Epithelial cell of proximal tubule (primary cell): ENCODE results near the gene NUP50. TPM values are rescaled to one million over a fixed set of nuclear protein-coding genes. Genes with fewer than 3 reads are reported as not detected.

Experiments
- DNase-seq: peaks from one replicate; pipeline ENCODE4 v3.0.0-alpha.2; 2011; ENCODE audit warnings: low read depth
- H3K4me3 ChIP-seq: 2 replicates; pipeline ENCODE4 v1.5.1; 2011; ENCODE audit warnings: low read depth, mild to moderate bottlenecking, low read length
- total RNA-seq: library from RNA; depleted of rRNA; stranded (reverse); fragments of >200 nt; gene quantifications from 2 replicates; pipeline ENCODE4 v1.2.3, GENCODE V29; 2015
- TF ChIP-seq, protein P1 (sequence below): conservative IDR thresholded peaks from 2 replicates; pipeline ENCODE4 v1.5.1; 2012; ENCODE audit warnings: low read depth, mild to moderate bottlenecking, low read length

The NUP50 gene
- total RNA-seq, 1 donor from 2014 or later = 60.8 TPM

DNA sequence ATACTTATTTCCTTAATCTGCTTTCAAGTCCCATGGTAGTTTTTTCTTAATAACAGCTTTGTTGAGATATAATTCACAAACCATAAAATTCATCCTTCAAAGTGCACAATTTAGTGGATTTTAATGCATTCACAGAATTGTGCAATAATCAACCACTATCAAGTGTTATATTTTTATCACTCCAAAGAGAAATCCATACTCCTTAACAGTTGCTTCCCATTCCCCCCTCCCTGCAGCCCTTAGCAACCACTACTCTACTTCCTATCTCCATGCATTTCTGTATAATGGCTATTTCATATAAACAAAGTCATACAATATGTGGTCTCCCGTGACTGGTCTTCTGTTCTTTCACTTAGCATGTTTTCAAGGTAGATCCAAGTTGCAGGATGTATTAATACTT, 18.8 kb upstream of the NUP50 start:
- TF ChIP-seq, protein P1, sequence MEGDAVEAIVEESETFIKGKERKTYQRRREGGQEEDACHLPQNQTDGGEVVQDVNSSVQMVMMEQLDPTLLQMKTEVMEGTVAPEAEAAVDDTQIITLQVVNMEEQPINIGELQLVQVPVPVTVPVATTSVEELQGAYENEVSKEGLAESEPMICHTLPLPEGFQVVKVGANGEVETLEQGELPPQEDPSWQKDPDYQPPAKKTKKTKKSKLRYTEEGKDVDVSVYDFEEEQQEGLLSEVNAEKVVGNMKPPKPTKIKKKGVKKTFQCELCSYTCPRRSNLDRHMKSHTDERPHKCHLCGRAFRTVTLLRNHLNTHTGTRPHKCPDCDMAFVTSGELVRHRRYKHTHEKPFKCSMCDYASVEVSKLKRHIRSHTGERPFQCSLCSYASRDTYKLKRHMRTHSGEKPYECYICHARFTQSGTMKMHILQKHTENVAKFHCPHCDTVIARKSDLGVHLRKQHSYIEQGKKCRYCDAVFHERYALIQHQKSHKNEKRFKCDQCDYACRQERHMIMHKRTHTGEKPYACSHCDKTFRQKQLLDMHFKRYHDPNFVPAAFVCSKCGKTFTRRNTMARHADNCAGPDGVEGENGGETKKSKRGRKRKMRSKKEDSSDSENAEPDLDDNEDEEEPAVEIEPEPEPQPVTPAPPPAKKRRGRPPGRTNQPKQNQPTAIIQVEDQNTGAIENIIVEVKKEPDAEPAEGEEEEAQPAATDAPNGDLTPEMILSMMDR = no peak
- no peak overlapping the region for H3K4me3 ChIP-seq
- no peak for DNase-seq

GRCh38 chr22:45149671-45150070, 14.1 kb upstream of the NUP50 start:
- no peak overlapping the region for H3K4me3 ChIP-seq
- TF ChIP-seq, protein P1 = no peak
- DNase-seq = no peak

GRCh38 chr22:45150139-45150538, 13.6 kb upstream of the NUP50 start:
- TF ChIP-seq, protein P1 = no peak
- H3K4me3 ChIP-seq = no peak overlapping the region
- DNase-seq = no peak

DNA sequence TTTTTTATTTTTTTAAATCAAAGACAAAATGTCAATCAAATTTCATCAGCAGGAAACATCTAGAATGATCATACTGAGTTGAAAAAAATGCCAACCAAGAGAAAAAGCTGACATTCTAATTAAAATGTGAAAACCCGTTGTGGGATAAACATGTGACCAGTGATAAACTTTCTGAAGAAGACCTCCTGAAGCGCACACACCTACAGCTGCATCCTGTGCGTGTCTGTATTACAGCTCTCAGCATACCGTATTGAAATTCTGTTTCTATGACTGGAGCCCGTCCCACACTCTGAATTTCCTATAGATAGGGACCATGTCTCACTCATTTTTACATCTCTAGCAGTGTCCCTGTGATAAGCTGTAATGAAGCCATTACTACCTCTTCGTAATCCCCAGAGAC, 12.2 kb upstream of the NUP50 start:
- TF ChIP-seq, protein P1 = no peak
- no peak overlapping the region for H3K4me3 ChIP-seq
- DNase-seq = no peak

DNA sequence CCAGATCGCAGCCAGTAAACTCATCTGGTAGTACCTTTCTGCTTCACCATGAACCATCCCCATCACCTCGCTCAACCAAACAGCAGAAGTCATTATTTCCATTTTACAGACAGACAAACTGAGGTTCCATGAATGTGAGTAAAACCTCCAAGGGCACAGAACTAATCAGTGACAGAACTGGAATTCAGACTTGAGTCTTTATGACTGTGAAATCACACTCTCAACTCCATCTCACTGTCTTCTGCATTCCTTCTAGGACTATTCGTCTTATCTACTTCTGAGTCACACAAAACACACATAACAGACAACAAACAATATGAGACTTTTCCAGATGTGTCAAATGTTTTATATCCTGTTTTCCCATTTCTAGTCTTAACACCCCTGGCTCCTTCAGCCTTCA, 9.3 kb upstream of the NUP50 start:
- H3K4me3 ChIP-seq = no peak overlapping the region
- DNase-seq = no peak
- TF ChIP-seq, protein P1 = no peak

DNA sequence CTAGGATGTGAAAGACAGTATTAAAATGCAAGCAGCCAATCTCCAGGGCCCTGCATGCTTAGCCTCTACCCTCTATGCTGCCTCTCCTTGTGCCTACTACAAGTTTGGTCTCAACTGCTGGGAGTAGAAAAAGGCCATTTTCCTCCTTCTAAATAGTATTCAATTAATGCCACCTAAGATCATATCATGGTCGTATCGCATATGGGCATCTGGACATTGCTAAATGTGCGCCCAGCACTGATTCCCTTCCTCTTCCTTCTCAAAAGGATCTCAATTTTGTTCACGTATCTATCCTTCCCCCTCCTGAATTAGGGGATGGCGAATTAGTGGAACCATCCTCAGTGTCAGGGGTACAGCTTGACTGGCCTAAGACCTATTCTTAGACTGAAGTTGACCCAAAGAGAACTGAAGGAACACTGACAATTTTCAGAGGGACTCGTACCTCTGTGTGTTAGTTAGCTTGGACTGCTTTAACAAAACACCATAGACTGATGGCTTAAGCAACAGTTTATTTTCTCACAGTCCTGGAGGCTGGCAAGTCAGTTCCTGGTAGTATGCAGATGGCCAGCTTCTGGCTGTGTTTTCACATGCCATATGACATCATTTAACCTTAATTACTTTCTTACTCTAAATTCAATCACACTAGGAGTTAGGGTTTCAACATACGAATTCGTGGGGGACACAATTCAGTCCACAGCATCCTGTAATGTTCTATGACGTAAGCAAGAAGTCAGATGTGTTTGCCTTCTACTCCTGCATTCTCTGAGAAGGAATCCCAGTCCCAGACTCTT, 8.5 kb upstream of the NUP50 start:
- TF ChIP-seq, protein P1 = no peak
- no peak for DNase-seq
- H3K4me3 ChIP-seq = no peak overlapping the region

DNA sequence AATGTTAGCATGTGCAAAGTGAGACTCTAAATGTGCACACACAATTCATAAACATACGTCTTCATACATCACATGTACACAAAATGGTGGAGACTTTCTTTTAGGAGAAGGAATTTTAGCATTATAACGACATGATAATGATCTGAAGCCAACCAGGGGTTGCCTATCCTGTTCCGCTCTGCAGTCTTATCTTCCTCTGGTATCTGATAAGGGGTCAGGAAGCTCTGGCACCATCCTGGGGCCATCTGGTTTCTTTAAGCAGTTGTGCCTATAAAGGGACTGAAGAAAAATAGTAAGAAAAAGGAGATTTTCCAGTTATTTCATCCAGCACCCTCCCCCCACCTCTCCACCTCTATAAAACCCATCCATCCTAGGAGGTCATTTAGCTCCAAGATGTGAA, 5.8 kb upstream of the NUP50 start:
- H3K4me3 ChIP-seq = no peak overlapping the region
- no peak for DNase-seq
- TF ChIP-seq, protein P1 = no peak
